DOHH2 (cell line): ENCODE measurements around the gene ZNF793.

Experiments
- EZH2phosphoT487 ChIP-seq: fragments of 200-600 bp; sonication (generic); IDR thresholded peaks from 2 replicates; pipeline ENCODE4 v1.6.1; 2017; ENCODE audit warnings: borderline replicate concordance, mild to moderate bottlenecking, antibody characterized with exemption, low read length, moderate library complexity, mixed read lengths
- TF ChIP-seq, protein P1 (sequence below): fragments of 200-600 bp; sonication (generic); IDR thresholded peaks from one replicate; pipeline ENCODE4 v1.5.1; 2014; ENCODE audit warnings: antibody characterized with exemption, mild to moderate bottlenecking, low read depth, low read length; ENCODE audit not compliant: poor library complexity, severe bottlenecking

DNA sequence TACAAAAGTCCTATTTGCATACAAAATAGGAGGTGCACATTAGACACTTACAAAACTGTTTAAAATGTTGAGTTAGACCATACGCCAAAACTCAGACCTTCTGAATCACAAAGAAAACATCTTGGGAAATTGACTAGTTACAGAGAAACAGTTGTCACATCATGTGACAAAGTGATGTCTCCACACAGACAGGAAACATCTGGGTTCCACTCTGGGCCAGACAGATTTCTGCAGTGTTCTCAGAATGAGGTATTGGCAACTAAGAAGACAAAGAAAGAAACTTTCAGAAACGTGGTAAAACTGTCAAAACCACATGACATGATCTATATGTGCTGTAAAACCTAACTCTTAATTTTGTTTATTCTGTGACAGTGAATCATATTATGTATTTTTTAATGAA is 6.7 kb downstream of the ZNF793 start:
- TF ChIP-seq, protein P1, sequence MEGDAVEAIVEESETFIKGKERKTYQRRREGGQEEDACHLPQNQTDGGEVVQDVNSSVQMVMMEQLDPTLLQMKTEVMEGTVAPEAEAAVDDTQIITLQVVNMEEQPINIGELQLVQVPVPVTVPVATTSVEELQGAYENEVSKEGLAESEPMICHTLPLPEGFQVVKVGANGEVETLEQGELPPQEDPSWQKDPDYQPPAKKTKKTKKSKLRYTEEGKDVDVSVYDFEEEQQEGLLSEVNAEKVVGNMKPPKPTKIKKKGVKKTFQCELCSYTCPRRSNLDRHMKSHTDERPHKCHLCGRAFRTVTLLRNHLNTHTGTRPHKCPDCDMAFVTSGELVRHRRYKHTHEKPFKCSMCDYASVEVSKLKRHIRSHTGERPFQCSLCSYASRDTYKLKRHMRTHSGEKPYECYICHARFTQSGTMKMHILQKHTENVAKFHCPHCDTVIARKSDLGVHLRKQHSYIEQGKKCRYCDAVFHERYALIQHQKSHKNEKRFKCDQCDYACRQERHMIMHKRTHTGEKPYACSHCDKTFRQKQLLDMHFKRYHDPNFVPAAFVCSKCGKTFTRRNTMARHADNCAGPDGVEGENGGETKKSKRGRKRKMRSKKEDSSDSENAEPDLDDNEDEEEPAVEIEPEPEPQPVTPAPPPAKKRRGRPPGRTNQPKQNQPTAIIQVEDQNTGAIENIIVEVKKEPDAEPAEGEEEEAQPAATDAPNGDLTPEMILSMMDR = no peak
- no peak for TF ChIP-seq EZH2phosphoT487
